IPS DF 6.9 (cell line): ENCODE data around the gene CLDN6.

ENCODE experiments used
- DNase-seq: peaks from one replicate; pipeline ENCODE4 v3.0.0-alpha.2; 2013; ENCODE audit warnings: low read depth, low spot score
- H3K27ac ChIP-seq: one replicate; pipeline ENCODE4 v1.5.1; 2013; ENCODE audit warnings: low read length, control low read depth
- H3K27me3 ChIP-seq: 2 replicates; pipeline ENCODE4 v1.6.1; 2013; ENCODE audit warnings: mild to moderate bottlenecking, low read length; ENCODE audit not compliant: control insufficient read depth, insufficient read depth
- H3K36me3 ChIP-seq: 2 replicates; pipeline ENCODE4 v1.6.1; 2013; ENCODE audit warnings: low read length; ENCODE audit not compliant: control insufficient read depth, insufficient read depth
- H3K4me1 ChIP-seq: 2 replicates; pipeline ENCODE4 v1.6.1; 2013; ENCODE audit warnings: low read length; ENCODE audit not compliant: control insufficient read depth, insufficient read depth
- H3K4me3 ChIP-seq: 2 replicates; pipeline ENCODE4 v1.5.1; 2013; ENCODE audit warnings: mild to moderate bottlenecking, low read length
- H3K9me3 ChIP-seq: 2 replicates; pipeline ENCODE4 v1.6.1; 2013; ENCODE audit warnings: low read length, inconsistent platforms; ENCODE audit not compliant: control insufficient read depth, insufficient read depth
- WGBS: extraction: QIAGEN DNeasy Blood & Tissue Kit; methylation state at CpG from one replicate; pipeline ENCODE4 v1.1.7; 2013; ENCODE audit warnings: mixed read lengths, missing lambda C conversion rate; ENCODE audit not compliant: insufficient read length, insufficient coverage; 5-methylcytosine and 5-hydroxymethylcytosine counted together

The CLDN6 gene

DNA sequence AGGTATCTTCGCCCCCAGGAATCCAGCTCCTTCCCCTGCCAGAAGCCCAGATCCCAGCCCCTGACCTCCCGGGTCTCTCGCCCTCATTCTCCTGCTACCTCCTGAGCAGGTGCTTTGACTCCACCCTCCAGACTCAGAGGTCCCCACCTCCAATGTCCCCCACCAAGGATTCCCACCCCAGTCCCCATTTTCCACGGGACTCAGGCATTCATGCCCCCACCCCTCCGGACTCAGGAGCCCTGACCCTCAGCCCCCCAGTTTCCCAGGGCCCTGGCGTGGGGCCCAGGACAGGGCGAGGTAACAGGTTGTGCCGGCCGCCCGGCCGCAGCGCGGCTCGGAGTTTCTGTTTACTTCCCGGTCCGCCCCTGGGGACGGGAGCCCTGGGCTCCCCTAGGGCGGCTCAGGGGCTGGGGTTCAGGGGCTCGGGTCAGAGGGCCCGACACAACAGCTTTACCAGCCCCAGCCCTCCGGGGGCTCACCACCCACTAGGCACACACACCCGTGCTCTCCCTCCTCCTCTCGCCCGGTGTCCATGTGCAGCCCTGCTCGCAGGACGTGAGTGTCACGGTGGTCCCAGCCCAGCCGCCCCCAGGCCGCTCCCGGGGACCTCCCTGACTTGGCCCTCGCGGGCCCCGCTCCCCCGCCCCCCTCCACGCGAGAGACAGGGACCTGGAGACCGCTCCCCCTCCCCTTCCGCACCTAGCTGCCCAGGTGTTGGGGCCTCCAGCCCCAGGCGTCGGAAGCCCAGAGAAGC is 18.2 kb upstream of the CLDN6 start:
- Histone ChIP-seq H3K27ac (no peak overlapping the region), H3K4me3 (peak overlapping the region; percentile 60; the same call in 1 of the 2 replicates), H3K9me3 (no peaks in the 10 kb centered on the region), H3K4me1 (peaks cover 4% of the 10 kb centered on the region), H3K36me3 (no peaks in the 10 kb centered on the region), H3K27me3 (no peaks in the 10 kb centered on the region)
- no CpG with 5 or more reads among the region's 40 CpGs for WGBS
- DNase-seq: no peak

DNA sequence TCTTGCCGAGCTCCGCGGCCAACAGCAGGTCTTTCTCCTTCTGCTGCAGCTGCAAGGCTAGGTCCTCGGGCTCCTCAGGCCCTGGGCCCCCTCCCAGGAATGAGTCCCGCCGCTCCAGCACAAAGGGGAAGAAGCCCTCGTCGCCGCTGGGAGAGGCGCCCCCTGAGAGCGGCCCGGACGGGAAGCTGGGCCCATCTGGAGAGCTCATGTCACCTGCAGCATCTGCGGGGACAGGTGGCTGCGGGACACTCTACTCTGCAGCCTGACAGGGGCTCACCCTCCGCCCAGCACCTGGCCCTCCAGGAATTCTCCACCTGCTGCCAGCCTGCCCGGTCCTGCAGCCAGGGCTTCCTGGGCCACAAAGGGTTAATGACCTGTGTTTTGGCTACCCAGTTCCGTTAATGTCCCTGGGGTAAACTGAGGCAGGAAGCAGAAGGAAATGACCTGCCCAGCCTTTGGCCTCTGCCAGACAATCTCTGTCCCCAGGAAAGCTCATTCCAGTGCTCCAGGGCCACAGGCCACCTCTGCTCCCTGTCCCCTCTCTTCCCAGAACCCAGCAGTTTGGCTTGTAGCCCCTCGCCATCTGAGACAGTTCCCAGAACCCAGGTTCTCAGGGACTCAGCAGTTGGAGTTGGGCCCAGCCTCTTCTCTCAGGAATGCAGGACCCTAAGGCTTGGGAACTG is 17.4 kb upstream of the CLDN6 start:
- Histone ChIP-seq H3K9me3 (no peaks in the 10 kb centered on the region), H3K4me1 (peaks cover 4% of the 10 kb centered on the region), H3K27ac (no peak overlapping the region), H3K36me3 (no peaks in the 10 kb centered on the region), H3K4me3 (peak overlapping the region; percentile 60; the same call in 1 of the 2 replicates), H3K27me3 (no peaks in the 10 kb centered on the region)
- DNase-seq: no peak
- WGBS: no CpG with 5 or more reads among the region's 19 CpGs

DNA sequence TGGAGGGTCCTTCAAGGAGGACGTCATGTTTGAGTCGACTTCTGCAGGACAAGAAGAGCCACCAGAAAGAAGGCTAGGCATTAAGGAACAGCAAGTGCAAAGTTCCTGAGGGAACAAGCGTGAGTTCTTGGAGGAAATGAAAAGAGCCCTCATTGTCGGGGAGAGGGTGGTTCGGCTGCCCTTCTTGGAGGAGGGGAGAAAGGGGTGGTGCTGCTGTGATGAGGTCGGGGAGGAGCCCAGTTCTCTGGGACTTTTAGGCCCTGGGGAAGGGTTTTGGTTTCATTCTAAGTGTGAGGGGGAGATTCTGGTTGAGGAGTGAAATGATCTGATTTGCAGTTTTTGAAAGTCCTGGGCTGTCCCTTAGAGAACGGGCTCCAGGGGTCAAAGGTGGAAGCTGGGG is 14.6 kb upstream of the CLDN6 start:
- WGBS: no CpG with 5 or more reads among the region's 7 CpGs

DNA sequence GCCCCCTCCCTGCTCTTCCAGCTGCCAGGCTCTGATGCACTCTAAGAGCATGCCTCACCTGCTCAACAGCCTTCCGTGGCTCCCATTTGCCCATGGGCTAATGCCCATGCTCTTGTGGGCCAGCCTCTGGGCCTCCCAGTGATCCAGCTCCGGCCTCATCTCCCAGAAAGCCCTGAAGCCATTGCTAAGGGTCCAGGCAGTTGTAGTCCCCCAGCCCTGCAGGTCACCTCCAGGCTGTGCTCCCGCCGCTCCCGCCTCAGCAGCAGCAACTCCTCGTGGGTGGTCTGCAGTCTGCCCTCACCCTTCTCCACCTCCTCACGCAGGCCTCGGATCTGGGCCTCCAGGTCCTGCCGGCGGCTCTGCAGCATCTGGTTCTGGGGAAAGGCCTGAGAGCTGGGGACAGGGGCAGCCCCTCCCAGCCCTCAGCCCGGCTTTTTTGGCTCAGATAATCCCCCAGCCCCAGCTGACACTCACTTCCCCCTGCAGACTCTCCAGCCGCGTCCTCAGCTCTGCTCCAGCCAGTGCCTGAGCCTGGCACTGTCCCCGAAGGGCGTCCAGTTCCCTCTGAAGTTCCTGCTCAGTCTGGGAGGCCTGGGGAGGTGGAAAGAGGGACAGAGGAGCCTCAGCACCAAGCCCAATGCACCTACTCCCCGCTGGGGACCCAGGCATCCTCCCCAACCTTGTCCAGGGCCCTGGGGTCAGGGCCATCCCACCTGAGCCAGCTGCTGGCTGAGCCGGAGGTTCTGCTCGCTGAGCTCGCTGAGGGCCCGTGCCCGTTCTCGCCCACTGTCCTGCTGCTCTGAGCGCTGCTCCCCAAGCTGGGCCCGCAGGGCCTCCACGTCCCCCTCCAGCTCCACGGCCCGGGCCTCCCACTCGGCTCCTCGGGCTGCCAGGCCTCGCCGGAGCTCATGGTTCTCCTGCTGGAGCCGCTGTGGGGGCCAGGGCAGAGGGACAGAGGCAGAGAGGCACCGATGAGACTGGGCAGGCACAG is 12.5 kb upstream of the CLDN6 start:
- H3K4me1 ChIP-seq: peaks cover 5% of the 10 kb centered on the region
- H3K27me3 ChIP-seq: no peaks in the 10 kb centered on the region
- no peaks in the 10 kb centered on the region for H3K9me3 ChIP-seq
- whole genome bisulfite sequencing: no CpG with 5 or more reads among the region's 33 CpGs
- H3K36me3 ChIP-seq: peaks cover 12% of the 10 kb centered on the region
- DNase-seq: no peak
- no peak overlapping the region for H3K4me3 ChIP-seq
- no peak overlapping the region for H3K27ac ChIP-seq

More for the DNA sequence above, 14.6 kb upstream of the CLDN6 start:
- no peak overlapping the region for H3K4me3 ChIP-seq
- no peaks in the 10 kb centered on the region for H3K9me3 ChIP-seq
- peaks cover 5% of the 10 kb centered on the region for H3K4me1 ChIP-seq
- no peak for DNase-seq
- no peaks in the 10 kb centered on the region for H3K27me3 ChIP-seq
- H3K27ac ChIP-seq: no peak overlapping the region
- no peaks in the 10 kb centered on the region for H3K36me3 ChIP-seq

DNA sequence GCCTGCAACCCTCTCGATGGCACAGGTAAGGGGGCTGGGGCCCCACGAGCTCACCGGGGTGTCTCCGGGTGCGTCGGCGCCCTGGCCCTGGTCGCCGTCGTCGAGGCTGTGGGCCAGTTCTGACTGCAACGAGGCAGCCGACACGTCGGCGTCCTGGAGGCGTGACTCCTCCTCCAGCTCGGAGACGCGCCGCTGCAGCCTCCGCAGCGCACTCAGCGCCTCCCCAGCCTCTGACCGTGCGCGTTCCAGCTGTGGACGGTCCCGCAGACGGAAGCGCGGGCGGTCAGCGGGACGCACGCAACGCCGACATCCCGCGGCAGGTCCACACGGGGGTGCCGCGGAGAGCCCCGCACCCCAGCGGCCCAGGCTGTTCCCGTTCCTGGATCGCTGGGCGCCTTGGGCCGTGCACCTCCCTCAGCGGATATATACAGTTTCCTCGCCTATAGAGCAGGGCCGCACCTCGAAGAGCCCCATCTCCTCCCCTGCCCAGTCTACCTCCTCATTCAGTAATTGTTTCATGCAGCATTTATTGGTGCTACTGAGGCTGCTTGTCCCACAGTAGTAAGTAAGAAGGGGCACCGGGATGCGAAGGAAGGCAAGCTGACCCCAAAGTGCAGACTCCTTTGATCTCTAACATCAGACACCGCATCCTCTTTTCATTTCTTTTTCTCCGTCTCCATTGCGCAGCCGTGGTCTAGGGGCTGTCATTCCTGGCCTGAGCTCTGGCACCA is 11.7 kb upstream of the CLDN6 start:
- H3K4me1 ChIP-seq: peaks cover 5% of the 10 kb centered on the region
- H3K4me3 ChIP-seq: no peak overlapping the region
- WGBS: no CpG with 5 or more reads among the region's 59 CpGs
- DNase-seq: no peak
- no peak overlapping the region for H3K27ac ChIP-seq
- no peaks in the 10 kb centered on the region for H3K9me3 ChIP-seq
- H3K36me3 ChIP-seq: peaks cover 12% of the 10 kb centered on the region
- H3K27me3 ChIP-seq: no peaks in the 10 kb centered on the region

DNA sequence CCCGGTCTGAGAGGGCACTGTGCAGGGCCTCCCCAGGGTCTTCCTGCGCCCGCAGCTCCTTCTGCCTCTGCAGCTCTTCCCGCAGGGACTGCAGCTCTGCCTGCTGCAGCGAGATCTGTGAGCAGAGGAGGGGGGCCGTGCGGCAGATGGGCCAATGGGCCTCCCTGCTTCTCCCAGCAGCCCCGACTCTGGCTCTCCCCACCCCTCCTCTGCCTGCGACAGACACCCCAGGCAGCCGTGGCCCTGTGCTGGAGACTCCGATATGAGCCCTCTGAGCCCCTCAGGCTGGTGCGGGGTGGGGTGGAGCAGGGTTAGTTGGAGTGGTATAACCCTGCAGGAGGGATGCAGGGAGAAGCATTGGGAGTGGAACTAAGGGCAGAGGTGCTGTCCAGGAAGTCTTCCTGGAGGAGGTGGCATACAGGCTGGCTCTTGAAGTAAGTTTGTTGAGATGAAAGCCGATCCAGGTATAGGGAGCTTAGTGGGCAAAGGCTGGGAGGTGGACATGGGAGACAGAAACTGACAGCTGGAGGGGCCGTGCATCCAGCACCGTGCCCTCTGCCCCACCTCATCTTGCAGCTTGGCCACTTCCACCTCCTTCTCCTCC is 10.8 kb upstream of the CLDN6 start:
- Histone ChIP-seq H3K27ac (no peak overlapping the region), H3K27me3 (no peaks in the 10 kb centered on the region), H3K4me1 (peaks cover 5% of the 10 kb centered on the region), H3K36me3 (peaks cover 12% of the 10 kb centered on the region), H3K4me3 (no peak overlapping the region), H3K9me3 (no peaks in the 10 kb centered on the region)
- WGBS: no CpG with 5 or more reads among the region's 15 CpGs
- no peak for DNase-seq

DNA sequence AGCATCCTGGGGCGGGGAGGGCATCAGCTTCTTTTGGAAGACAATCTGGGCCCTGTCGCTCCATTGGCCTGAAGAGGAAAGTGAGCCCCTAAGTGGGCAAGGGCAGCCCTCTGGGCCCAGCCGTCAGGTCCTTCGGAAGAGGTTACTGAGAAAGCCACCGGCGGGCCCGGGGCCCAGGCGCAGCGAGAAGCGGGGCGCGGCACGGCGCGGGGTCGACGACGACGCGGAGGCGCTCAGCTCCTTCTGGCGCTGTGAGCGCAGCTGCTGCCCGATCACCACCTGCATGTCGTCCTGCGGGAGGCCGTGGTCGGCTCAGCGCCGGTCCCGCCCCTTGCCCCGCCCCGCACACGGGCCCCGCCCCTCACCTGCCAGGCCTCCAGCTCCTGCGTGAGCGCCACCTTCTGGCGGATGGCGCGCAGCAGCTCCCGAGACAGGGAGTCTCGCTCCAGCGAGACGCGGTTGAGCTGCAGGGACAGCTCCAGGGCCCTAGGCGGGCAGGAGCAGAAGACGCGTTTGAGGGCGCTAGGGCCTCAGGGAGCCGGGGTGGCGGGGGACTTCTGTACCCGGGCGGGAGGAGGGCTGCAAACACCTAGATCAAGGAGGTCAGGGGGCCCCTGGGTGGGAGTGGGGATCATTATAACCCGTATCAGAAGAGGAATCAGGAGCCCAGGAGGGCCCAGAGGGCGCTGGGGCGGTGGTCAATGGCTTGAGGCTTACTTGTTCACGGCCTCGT is 10.2 kb upstream of the CLDN6 start:
- H3K4me1 ChIP-seq: peaks cover 5% of the 10 kb centered on the region
- no peak for DNase-seq
- no peaks in the 10 kb centered on the region for H3K27me3 ChIP-seq
- no CpG with 5 or more reads among the region's 58 CpGs for WGBS
- no peaks in the 10 kb centered on the region for H3K9me3 ChIP-seq
- H3K27ac ChIP-seq: no peak overlapping the region
- no peak overlapping the region for H3K4me3 ChIP-seq
- peaks cover 12% of the 10 kb centered on the region for H3K36me3 ChIP-seq

DNA sequence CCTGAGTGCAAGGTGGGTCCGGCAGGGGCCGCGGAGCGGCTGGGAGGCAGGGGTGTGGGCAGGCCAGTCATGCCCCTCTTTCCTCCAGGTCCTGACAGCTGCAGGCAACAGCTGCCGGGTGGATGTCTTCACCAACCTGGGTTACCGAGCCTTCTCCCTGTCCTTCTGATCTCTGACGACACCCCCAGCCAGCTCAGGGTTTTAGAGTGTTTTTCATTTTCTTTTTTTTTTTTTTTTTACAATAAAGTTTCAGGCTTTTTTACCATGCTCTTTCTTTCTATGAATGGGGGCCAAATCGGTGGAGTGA is 9.5 kb upstream of the CLDN6 start:
- Histone ChIP-seq H3K4me3 (no peak overlapping the region), H3K4me1 (peaks cover 9% of the 10 kb centered on the region), H3K36me3 (peaks cover 14% of the 10 kb centered on the region), H3K27ac (no peak overlapping the region), H3K9me3 (no peaks in the 10 kb centered on the region), H3K27me3 (no peaks in the 10 kb centered on the region)
- no CpG with 5 or more reads among the region's 8 CpGs for WGBS
- no peak for DNase-seq

DNA sequence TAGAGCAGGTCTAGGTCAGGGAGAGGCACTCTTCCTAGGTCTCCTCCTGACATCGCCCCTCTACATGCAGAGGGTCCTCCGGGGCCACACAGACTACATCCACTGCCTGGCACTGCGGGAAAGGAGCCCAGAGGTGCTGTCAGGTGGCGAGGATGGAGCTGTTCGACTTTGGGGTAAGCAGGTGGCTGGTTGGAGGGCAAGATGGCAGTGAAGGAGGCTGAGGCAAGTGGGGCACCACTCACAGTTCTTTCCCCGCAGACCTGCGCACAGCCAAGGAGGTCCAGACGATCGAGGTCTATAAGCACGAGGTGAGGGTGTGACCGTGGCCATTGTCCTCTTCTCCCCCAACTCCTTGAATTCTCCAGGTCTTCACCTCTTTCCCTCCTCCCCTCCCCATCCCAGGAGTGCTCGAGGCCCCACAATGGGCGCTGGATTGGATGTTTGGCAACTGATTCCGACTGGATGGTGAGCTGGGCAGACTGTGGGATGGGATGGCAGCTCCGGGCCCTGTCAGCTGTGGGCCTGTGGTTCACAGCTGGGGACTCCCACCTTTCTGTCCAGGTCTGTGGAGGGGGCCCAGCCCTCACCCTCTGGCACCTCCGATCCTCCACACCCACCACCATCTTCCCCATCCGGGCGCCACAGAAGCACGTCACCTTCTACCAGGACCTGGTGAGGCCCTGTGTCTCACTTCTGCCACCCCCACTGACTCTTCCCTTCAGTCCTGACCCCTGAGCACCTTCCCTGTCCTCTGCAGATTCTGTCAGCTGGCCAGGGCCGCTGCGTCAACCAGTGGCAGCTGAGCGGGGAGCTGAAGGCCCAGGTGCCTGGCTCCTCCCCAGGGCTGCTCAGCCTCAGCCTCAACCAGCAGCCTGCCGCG is 8.9 kb upstream of the CLDN6 start:
- H3K27ac ChIP-seq: no peak overlapping the region

More for the DNA sequence above, 8.9 kb upstream of the CLDN6 start:
- Histone ChIP-seq H3K4me3 (no peak overlapping the region), H3K9me3 (no peaks in the 10 kb centered on the region), H3K36me3 (peaks cover 16% of the 10 kb centered on the region), H3K4me1 (peaks cover 9% of the 10 kb centered on the region), H3K27me3 (no peaks in the 10 kb centered on the region)
- no peak for DNase-seq
- no CpG with 5 or more reads among the region's 24 CpGs for WGBS
